ENCODE measurements around the gene SPSB1. TPM values are rescaled to one million over a fixed set of nuclear protein-coding genes. Genes with fewer than 3 reads are reported as not detected.

SPSB1 gene
- total RNA-seq, 1 experiment from 2014 or later = 33.8 TPM

DNA sequence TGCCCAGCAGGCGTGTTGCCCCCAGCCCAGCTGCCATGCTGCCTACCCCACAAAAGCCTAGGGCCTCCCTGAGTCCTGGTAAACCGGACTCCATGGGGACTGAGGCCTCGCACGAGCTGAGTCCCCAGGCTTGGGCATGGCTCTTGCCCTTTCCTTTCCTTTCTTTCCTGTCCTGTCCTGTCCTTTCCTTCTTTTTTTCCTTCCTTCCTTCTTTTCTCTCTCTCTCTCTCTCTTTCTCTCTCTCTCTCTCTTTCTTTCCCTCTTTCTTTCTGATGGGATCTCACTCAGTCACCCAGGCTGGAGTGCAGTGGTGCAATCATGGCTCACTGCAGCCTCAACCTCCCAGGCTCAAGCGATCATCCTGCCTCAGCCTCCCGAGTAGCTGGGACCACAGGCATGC is 104.4 kb downstream of the SPSB1 start:
- ChIA-PET POLR2A (ENCODE audit: unreplicated experiment) (no interaction called here), CTCF (no interaction called here)
- H3K4me2 ChIP-seq = no peak overlapping the region
- no peaks in the 10 kb centered on the region for H3K27me3 ChIP-seq (ENCODE audit: insufficient read depth, low read depth)
- no peak overlapping the region for H3K4me3 ChIP-seq
- no peaks in the 10 kb centered on the region for H3K79me2 ChIP-seq (ENCODE audit: low read depth)
- intact Hi-C loops (cut with micrococcal nuclease; ENCODE audit: unreplicated experiment) = no loop called here
- no peaks in the 10 kb centered on the region for H3K36me3 ChIP-seq (ENCODE audit: low read depth)
- no peak overlapping the region for H2AFZ ChIP-seq
- peaks cover 25% of the 10 kb centered on the region for H3K4me1 ChIP-seq (replicated peaks; ENCODE audit: insufficient read depth)
- BruUV-seq (replicated peaks) = no TSS peak
- no peaks in the 10 kb centered on the region for H3K9me3 ChIP-seq (ENCODE audit: insufficient read depth, low read depth)
- H3F3A ChIP-seq (ENCODE audit: insufficient read depth, low read depth) = no peaks in the 10 kb centered on the region; the same call in 1 of the 2 replicates
- TF ChIP-seq, protein P1, sequence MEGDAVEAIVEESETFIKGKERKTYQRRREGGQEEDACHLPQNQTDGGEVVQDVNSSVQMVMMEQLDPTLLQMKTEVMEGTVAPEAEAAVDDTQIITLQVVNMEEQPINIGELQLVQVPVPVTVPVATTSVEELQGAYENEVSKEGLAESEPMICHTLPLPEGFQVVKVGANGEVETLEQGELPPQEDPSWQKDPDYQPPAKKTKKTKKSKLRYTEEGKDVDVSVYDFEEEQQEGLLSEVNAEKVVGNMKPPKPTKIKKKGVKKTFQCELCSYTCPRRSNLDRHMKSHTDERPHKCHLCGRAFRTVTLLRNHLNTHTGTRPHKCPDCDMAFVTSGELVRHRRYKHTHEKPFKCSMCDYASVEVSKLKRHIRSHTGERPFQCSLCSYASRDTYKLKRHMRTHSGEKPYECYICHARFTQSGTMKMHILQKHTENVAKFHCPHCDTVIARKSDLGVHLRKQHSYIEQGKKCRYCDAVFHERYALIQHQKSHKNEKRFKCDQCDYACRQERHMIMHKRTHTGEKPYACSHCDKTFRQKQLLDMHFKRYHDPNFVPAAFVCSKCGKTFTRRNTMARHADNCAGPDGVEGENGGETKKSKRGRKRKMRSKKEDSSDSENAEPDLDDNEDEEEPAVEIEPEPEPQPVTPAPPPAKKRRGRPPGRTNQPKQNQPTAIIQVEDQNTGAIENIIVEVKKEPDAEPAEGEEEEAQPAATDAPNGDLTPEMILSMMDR (conservative IDR thresholded peaks at IDR 0.05) = no peak
- TF ChIP-seq EZH2 (IDR thresholded peaks at IDR 0.05; ENCODE audit: low read depth) = no peak
- H3K27ac ChIP-seq = no peak overlapping the region
- H4K20me1 ChIP-seq (ENCODE audit: insufficient read depth) = no peaks in the 10 kb centered on the region
- H3K9me2 ChIP-seq (ENCODE audit: insufficient read depth) = no peaks in the 10 kb centered on the region
- no peak for DNase-seq

DNA sequence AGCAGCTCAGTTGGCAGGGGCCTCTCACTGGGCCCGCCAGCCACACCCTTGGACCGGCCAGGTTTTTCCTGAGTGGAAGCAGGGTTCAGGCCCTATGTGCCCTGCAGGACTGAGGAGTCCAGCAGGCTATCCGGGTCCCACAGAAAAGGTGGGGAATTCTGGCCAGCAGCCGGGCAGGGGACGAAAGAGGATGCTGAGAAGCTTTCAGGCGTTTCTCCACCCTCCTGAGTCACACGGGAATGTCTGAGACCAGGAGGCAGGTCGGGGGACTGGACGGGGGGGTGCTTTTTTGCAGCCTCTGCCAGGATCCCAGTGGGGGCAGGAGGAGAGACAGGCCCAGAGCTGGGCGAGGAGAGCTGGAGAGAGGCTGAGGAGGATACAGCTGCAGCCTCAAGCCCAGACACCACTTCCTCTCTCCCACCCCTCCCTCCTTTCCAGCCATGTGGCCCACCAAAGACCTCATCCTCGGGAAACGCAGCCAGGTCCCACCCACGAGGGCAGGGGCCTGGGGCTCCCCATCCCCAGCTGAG is 105.4 kb downstream of the SPSB1 start:
- H3K79me2 ChIP-seq (ENCODE audit: low read depth) = no peaks in the 10 kb centered on the region
- no peak overlapping the region for H2AFZ ChIP-seq
- intact Hi-C loops (cut with micrococcal nuclease; ENCODE audit: unreplicated experiment) = no loop called here
- H3K27ac ChIP-seq = no peak overlapping the region
- no peak for DNase-seq
- H3K4me2 ChIP-seq = no peak overlapping the region
- H4K20me1 ChIP-seq (ENCODE audit: insufficient read depth) = no peaks in the 10 kb centered on the region
- no peaks in the 10 kb centered on the region for H3K36me3 ChIP-seq (ENCODE audit: low read depth)
- H3K9me3 ChIP-seq (ENCODE audit: insufficient read depth, low read depth) = no peaks in the 10 kb centered on the region
- ChIA-PET CTCF (no interaction called here), POLR2A (ENCODE audit: unreplicated experiment) (no interaction called here)
- no peaks in the 10 kb centered on the region for H3K9me2 ChIP-seq (ENCODE audit: insufficient read depth)
- H3K4me1 ChIP-seq (replicated peaks; ENCODE audit: insufficient read depth) = peaks cover 27% of the 10 kb centered on the region
- BruUV-seq (replicated peaks) = no TSS peak
- TF ChIP-seq, protein P1 (conservative IDR thresholded peaks at IDR 0.05) = no peak
- no peak for TF ChIP-seq EZH2 (IDR thresholded peaks at IDR 0.05; ENCODE audit: low read depth)
- H3F3A ChIP-seq (ENCODE audit: insufficient read depth, low read depth) = no peaks in the 10 kb centered on the region; the same call in 1 of the 2 replicates
- no peaks in the 10 kb centered on the region for H3K27me3 ChIP-seq (ENCODE audit: insufficient read depth, low read depth)
- H3K4me3 ChIP-seq = no peak overlapping the region

DNA sequence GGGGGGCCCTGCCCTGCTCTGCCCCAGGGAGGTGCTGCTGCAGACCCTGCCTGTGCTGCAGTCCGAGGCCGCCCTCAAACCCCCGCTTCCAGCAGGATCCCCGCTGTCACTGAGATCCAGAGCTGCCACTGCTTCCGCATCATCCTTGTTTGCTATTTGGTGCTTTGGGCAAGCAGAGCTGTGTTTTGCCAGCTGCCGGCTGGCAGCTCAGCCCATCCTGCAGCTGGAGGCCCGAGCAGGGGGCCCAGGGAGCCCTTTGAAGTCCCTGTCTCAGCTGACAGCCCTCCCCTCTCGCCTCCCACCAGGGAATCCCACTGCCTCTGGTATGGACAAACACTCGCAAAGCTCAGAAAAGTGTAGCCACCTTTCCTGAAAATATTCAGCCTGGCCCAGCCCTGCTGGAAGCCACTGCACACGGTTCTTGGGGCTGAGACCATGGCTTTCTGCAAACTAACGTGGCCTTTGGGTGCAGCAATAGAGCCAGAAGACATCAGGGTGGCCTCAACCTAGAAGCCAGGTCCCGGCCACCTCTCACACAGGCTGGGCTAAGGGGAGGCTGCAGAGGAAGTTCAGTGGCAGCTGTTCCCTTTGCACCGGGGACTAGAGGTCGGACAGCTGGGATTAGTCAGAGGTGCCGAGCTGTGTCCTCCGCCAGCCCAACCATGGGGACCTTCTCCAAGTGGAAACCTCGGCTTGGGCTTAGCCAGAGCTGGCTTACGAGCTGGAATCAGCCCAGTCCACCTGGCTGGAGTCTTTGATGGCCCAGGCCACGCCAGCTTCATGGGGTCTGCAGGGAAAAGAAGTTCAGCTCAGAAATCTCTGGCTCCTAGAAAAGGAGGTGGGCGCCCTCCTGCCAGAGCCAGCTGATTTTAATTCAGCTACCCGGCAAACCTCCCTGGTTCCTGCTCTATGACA is 107.1 kb downstream of the SPSB1 start:
- Histone ChIP-seq H3F3A (ENCODE audit: insufficient read depth, low read depth) (no peaks in the 10 kb centered on the region; the same call in 1 of the 2 replicates), H3K9me3 (ENCODE audit: insufficient read depth, low read depth) (no peaks in the 10 kb centered on the region), H3K79me2 (ENCODE audit: low read depth) (no peaks in the 10 kb centered on the region), H3K4me2 (peak overlapping the region; percentile 40; the same call in 1 of the 2 replicates), H3K27me3 (ENCODE audit: insufficient read depth, low read depth) (no peaks in the 10 kb centered on the region), H4K20me1 (ENCODE audit: insufficient read depth) (no peaks in the 10 kb centered on the region), H3K4me1 (replicated peaks; ENCODE audit: insufficient read depth) (peaks cover 27% of the 10 kb centered on the region), H3K27ac (no peak overlapping the region), H3K9me2 (ENCODE audit: insufficient read depth) (no peaks in the 10 kb centered on the region), H3K4me3 (no peak overlapping the region), H2AFZ (no peak overlapping the region), H3K36me3 (ENCODE audit: low read depth) (no peaks in the 10 kb centered on the region)
- no peak for DNase-seq
- CTCF ChIA-PET = interaction anchor here (0.6 kb wide), 1 partner anchor 437 kb away, joined by 3 read pairs; no protein-coding TSS in a partner anchor
- intact Hi-C loops (cut with micrococcal nuclease; ENCODE audit: unreplicated experiment) = no loop called here
- no peak for TF ChIP-seq EZH2 (IDR thresholded peaks at IDR 0.05; ENCODE audit: low read depth)
- TF ChIP-seq, protein P1 (conservative IDR thresholded peaks at IDR 0.05) = no peak
- POLR2A ChIA-PET (ENCODE audit: unreplicated experiment) = interaction anchor here (0.5 to 0.6 kb wide), 2 partner anchors 14 to 65 kb away, joined by 3 to 4 read pairs; no protein-coding TSS in a partner anchor
- no TSS peak for BruUV-seq (replicated peaks)
